ENCODE measurements around the gene SPINT2.
"Not testable (repeated sequence)": the region's sequence is repeated elsewhere in the genome, so short reads cannot be mapped to it uniquely, and the experiment has no call there.

SPINT2 gene

DNA sequence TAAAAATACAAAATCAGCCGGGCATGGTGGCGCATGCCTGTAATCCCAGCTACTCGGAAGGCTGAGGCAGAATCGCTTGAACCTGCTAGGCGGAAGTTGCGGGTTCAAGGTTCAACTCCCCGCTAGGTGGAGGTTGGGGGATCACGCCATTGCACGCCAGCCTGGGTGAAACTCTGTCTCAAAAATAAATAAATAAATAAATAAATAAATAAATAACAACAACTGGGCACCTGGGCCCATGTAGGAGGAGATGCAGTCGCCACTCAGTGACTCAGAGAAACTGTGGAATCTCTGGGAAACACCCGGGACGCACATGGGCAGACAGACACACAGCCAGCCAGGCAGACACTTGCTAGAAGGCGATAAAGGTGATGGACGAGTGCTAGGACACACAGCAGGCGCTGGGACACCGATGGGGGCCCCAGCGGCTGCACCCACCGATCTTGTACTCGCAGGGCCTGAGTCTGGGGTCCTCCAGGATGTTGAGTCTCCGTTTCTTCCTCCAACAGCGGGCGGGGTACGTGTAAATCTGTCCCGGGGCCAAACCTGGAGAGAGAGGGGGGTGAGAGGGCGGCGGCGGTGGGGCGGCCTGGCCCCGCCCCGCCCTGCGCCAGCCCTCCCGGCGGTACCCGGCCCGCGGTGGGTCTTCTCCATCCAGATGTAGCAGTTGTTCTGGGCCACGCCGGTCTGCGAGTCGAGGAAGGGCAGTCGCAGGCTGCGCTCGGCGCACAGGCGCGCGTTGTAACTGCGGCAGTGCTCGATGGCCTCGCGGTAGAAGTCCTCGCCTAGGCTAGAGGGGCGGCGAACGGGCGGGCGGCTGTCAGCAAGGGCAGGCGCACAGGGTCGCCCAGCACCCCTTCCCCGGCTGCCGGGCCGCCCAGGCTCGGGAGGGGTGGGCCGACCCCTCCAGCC is 42.2 kb upstream of the SPINT2 start:
- POLR2A ChIA-PET: no interaction called here
- TF ChIP-seq, protein P1, sequence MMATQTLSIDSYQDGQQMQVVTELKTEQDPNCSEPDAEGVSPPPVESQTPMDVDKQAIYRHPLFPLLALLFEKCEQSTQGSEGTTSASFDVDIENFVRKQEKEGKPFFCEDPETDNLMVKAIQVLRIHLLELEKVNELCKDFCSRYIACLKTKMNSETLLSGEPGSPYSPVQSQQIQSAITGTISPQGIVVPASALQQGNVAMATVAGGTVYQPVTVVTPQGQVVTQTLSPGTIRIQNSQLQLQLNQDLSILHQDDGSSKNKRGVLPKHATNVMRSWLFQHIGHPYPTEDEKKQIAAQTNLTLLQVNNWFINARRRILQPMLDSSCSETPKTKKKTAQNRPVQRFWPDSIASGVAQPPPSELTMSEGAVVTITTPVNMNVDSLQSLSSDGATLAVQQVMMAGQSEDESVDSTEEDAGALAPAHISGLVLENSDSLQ (IDR thresholded peaks at IDR 0.05): no peak
- no peak for TF ChIP-seq FOXM1 (IDR thresholded peaks at IDR 0.05; ENCODE audit: borderline replicate concordance)
- no peak for TF ChIP-seq TARDBP (IDR thresholded peaks at IDR 0.05)
- TF ChIP-seq CTBP1 (IDR thresholded peaks at IDR 0.05; ENCODE audit: borderline replicate concordance): no peak
- no peak for TF ChIP-seq ELF4 (IDR thresholded peaks at IDR 0.05)
- no peak for TF ChIP-seq L3MBTL2 (conservative IDR thresholded peaks at IDR 0.05)
- TF ChIP-seq SUZ12 (IDR thresholded peaks at IDR 0.05): no peak
- no peak for TF ChIP-seq LEF1 (IDR thresholded peaks at IDR 0.05; ENCODE audit: borderline replicate concordance)
- TF ChIP-seq FOXA1 (IDR thresholded peaks at IDR 0.05): no peak
- TF ChIP-seq NFRKB (IDR thresholded peaks at IDR 0.05): no peak
- no peak for TF ChIP-seq HDGF (IDR thresholded peaks at IDR 0.05; ENCODE audit: borderline replicate concordance)
- TF ChIP-seq SP1 (IDR thresholded peaks at IDR 0.05): no peak
- TF ChIP-seq ARNT (IDR thresholded peaks at IDR 0.05): no peak
- no peak for TF ChIP-seq FOXK2 (IDR thresholded peaks at IDR 0.05)
- no peak for TF ChIP-seq ZNF384 (IDR thresholded peaks at IDR 0.05)
- no peak for TF ChIP-seq BHLHE40 (IDR thresholded peaks at IDR 0.05; ENCODE audit: borderline replicate concordance)
- DNase-seq (ENCODE audit: extremely low spot score): no peak
- CTCF ChIA-PET: no interaction called here

DNA sequence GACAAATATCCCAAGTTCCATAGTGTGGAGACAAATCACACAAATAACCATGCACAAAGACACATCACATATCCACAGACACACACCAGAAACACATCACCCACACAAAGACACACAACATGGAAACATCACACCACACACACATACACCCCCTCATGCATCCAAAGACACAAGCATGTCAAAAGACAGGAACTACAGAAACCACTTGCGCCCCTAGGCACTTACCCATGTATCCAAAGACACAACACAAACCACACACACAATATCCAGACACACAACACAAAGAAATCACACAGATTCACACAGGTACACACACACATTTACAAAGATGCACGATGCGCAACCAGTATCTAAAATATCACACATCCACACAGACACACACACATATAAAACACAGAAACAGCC is 41.3 kb upstream of the SPINT2 start:
- ChIA-PET CTCF (no interaction called here), POLR2A (no interaction called here)
- TF ChIP-seq CTBP1 (IDR thresholded peaks at IDR 0.05; ENCODE audit: borderline replicate concordance): no peak
- TF ChIP-seq, protein P1 (IDR thresholded peaks at IDR 0.05): no peak
- TF ChIP-seq FOXK2 (IDR thresholded peaks at IDR 0.05): no peak
- no peak for DNase-seq (ENCODE audit: extremely low spot score)

DNA sequence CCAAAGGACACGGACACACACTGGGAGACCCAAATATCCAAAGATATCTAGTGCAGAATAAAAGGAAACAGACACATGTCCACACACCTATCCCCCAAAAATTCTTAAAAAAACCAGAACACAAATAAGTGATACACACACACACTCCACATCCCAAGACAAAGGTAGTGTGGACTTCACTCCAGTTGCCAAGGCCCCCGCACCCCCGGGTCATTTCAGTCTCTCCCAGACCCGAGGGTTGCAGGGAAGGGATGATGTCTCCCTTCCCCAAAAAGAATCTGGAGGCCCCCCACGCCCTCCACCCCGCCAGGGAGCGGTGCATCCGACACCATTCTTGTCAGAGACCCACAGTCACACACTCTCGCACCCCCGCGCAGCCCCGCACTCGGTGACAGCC is 40.8 kb upstream of the SPINT2 start:
- DNase-seq (ENCODE audit: extremely low spot score): no peak
- TF ChIP-seq HDGF (IDR thresholded peaks at IDR 0.05; ENCODE audit: borderline replicate concordance) (no peak), FOXK2 (IDR thresholded peaks at IDR 0.05) (no peak), FOXM1 (IDR thresholded peaks at IDR 0.05; ENCODE audit: borderline replicate concordance) (no peak), SP1 (IDR thresholded peaks at IDR 0.05) (no peak), FOXA1 (IDR thresholded peaks at IDR 0.05) (no peak), CTBP1 (IDR thresholded peaks at IDR 0.05; ENCODE audit: borderline replicate concordance) (no peak), LEF1 (IDR thresholded peaks at IDR 0.05; ENCODE audit: borderline replicate concordance) (no peak), ZNF384 (IDR thresholded peaks at IDR 0.05) (no peak), BHLHE40 (IDR thresholded peaks at IDR 0.05; ENCODE audit: borderline replicate concordance) (no peak), L3MBTL2 (conservative IDR thresholded peaks at IDR 0.05) (no peak), TARDBP (IDR thresholded peaks at IDR 0.05) (no peak), ARNT (IDR thresholded peaks at IDR 0.05) (no peak), NFRKB (IDR thresholded peaks at IDR 0.05) (no peak), SUZ12 (IDR thresholded peaks at IDR 0.05) (no peak), ELF4 (IDR thresholded peaks at IDR 0.05) (no peak)
- TF ChIP-seq, protein P1 (IDR thresholded peaks at IDR 0.05): no peak
- POLR2A ChIA-PET: no interaction called here
- CTCF ChIA-PET: no interaction called here

DNA sequence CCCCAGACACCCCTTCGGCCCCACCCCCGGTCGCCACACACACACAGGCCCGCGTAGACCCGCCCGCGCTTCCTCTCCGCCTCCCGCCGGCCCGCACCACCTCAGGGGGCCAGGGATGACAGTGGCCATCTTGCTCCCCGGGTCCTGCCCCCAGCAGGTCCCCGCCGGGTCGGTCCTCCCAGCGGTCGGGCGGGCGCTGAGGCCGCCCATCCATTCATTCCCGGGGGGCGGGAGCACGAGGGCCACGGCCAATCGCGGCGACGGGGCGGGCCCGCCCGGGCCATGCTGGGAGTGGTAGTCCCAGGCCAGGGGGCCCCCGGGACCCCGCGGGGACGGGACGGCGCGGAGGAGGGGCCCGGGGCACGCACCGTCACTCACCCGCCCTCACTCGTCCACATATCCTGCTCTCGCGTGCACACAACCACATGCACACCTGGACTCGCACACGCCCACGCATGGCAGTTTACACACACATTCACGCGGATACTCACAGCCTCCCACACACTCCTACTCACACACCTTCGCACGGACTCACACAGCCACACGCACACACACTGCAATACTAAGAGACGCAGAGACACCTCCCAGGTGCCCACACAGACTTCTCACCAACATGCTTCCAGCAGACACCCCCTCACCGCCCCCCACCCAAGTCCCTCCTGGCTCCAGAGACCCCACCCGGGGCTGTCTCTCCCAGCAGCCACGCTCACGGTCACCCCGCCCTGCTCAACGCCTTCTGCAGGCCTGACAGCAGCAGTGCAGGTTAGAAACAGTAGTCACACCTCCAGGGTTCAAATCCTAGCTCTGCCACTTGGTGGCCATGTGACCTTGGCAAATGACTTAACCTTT is 40.1 kb upstream of the SPINT2 start, which contains the start of gene DPF1:
Gene DPF1 (minus strand): TSS at position 209 of the 849 bp plus-strand sequence. CDS start 80 bp downstream, at position 129.
- POLR2A ChIA-PET: interaction anchor here (1.0 kb wide), 1 partner anchor 9 kb away, joined by 5 read pairs; no protein-coding TSS in a partner anchor
- CTCF ChIA-PET: interaction anchor here (1.5 kb wide), 2 partner anchors 82 to 322 kb away, joined by 4 to 6 read pairs; no protein-coding TSS in a partner anchor
- DNase-seq (ENCODE audit: extremely low spot score): peak; percentile 91
- TF ChIP-seq TARDBP (IDR thresholded peaks at IDR 0.05) (peak; percentile 96), SUZ12 (IDR thresholded peaks at IDR 0.05) (no peak), NFRKB (IDR thresholded peaks at IDR 0.05) (no peak)
- TF ChIP-seq, protein P1 (IDR thresholded peaks at IDR 0.05): peak; percentile 78

DNA sequence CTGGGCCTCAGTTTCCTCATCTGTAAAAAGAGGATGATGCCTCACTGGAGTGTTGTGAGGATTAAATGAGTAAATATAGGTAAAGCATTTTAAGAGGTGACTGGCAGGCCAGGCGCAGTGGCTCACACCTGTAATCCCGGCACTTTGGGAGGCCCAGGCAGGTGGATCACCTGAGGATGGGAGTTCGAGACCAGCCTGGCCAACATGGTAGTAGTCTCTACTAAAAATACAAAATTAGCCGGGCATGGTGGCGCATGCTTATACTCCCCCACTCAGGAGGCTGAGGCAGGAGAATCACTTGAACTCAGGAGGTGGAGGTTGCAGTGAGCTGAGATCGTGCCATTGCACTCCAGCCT is 39.5 kb upstream of the SPINT2 start:
- CTCF ChIA-PET: interaction anchor here (0.7 to 1.5 kb wide), 5 partner anchors 10 to 322 kb away, joined by 3 to 6 read pairs (median 4); no protein-coding TSS in a partner anchor
- DNase-seq (ENCODE audit: extremely low spot score): not testable (repeated sequence)
- POLR2A ChIA-PET: interaction anchor here (1.0 kb wide), 1 partner anchor 8 kb away, joined by 5 read pairs; no protein-coding TSS in a partner anchor
